Measurements from ENCODE around the gene PDE4C.
"Not testable (repeated sequence)": the region's sequence is repeated elsewhere in the genome, so short reads cannot be mapped to it uniquely, and the experiment has no call there.

Gene PDE4C

GRCh38 chr19:18221815-18222725 lies 4.2 kb downstream of the PDE4C start:
- DNase-seq, result no peak

- peak; percentile 58 for DNase-seq
Measured at GRCh38 chr19:18220632-18221275, 5.5 kb downstream of the PDE4C start.

- DNase-seq, result no peak
Measured at GRCh38 chr19:18219911-18220631, 6.2 kb downstream of the PDE4C start.

GRCh38 chr19:18218600-18218999 lies 7.6 kb downstream of the PDE4C start:
- no peak for DNase-seq

- DNase-seq, result no peak
Measured at GRCh38 chr19:18218159-18218558, 8.1 kb downstream of the PDE4C start.

- DNase-seq, result no peak
Measured at GRCh38 chr19:18216789-18217188, 9.4 kb downstream of the PDE4C start.

GRCh38 chr19:18214779-18215433 lies 11.3 kb downstream of the PDE4C start:
- no peak for DNase-seq

- no peak for DNase-seq
Measured at GRCh38 chr19:18211683-18212082, 14.6 kb downstream of the PDE4C start.

- not testable (repeated sequence) for DNase-seq
Measured at GRCh38 chr19:18209912-18210311, 16.3 kb downstream of the PDE4C start.

- DNase-seq, result peak; percentile 80
Measured at GRCh38 chr19:18208098-18208951, 17.9 kb downstream of the PDE4C start.

- no peak for DNase-seq
Measured at GRCh38 chr19:18206018-18206417, 20.2 kb downstream of the PDE4C start.

- DNase-seq, result peak; percentile 79
Measured at GRCh38 chr19:18205200-18205892, 20.9 kb downstream of the PDE4C start.

- DNase-seq, result peak; percentile 90
Measured at GRCh38 chr19:18204394-18205199, 21.6 kb downstream of the PDE4C start.

GRCh38 chr19:18203863-18204393 lies 22.3 kb downstream of the PDE4C start, which contains the start of gene RAB3A:
Gene RAB3A, minus strand, starts transcription at chr19:18204042. Its CDS starts 1,302 bp downstream, at chr19:18202740.
- DNase-seq, result peak; percentile 99

- DNase-seq, result peak; percentile 65
Measured at GRCh38 chr19:18203408-18203862, 22.8 kb downstream of the PDE4C start.

- DNase-seq, result peak; percentile 64
Measured at GRCh38 chr19:18202778-18203407, 23.3 kb downstream of the PDE4C start.

- no peak for DNase-seq
Measured at GRCh38 chr19:18202397-18202777, 23.9 kb downstream of the PDE4C start.

GRCh38 chr19:18198374-18198773 lies 27.9 kb downstream of the PDE4C start:
- DNase-seq, result no peak

- DNase-seq, result no peak
Measured at GRCh38 chr19:18197941-18198340, 28.3 kb downstream of the PDE4C start.
